Loucy (cell line): Measurements from ENCODE around the gene EPN2.

Experiments used
- H2AFZ ChIP-seq: fragments of 200-600 bp; sonication (generic); 2 replicates; pipeline ENCODE4 v1.6.0; 2016; ENCODE audit warnings: antibody characterized with exemption, mild to moderate bottlenecking, low read length, moderate library complexity
- H3F3A ChIP-seq: fragments of 200-600 bp; 2 replicates; pipeline ENCODE4 v1.6.0; 2016; ENCODE audit warnings: antibody characterized with exemption, low read depth, mild to moderate bottlenecking
- H3K27me3 ChIP-seq: fragments of 200-600 bp; sonication (generic); 2 replicates; pipeline ENCODE4 v1.6.1; 2014; ENCODE audit warnings: low read length, mild to moderate bottlenecking; ENCODE audit not compliant: insufficient read depth, poor library complexity, severe bottlenecking
- H3K36me3 ChIP-seq: fragments of 200-600 bp; sonication (generic); 2 replicates; pipeline ENCODE4 v1.6.1; 2016; ENCODE audit warnings: low read length; ENCODE audit not compliant: insufficient read depth
- H3K4me1 ChIP-seq: fragments of 200-600 bp; sonication (generic); 2 replicates; pipeline ENCODE4 v1.5.1; 2014; ENCODE audit warnings: low read length, mild to moderate bottlenecking; ENCODE audit not compliant: insufficient read depth, poor library complexity, severe bottlenecking
- H3K4me2 ChIP-seq: fragments of 200-600 bp; sonication (generic); 2 replicates; pipeline ENCODE4 v1.6.0; 2014; ENCODE audit warnings: antibody characterized with exemption, low read length, low read depth, mild to moderate bottlenecking; ENCODE audit not compliant: poor library complexity, severe bottlenecking
- H3K4me3 ChIP-seq: fragments of 200-600 bp; sonication (generic); 2 replicates; pipeline ENCODE4 v1.5.1; 2014; ENCODE audit warnings: low read length, mild to moderate bottlenecking, mixed read lengths; ENCODE audit not compliant: poor library complexity, severe bottlenecking
- H3K79me2 ChIP-seq: fragments of 200-600 bp; sonication (generic); 2 replicates; pipeline ENCODE4 v1.6.1; 2014; ENCODE audit warnings: low read length; ENCODE audit not compliant: insufficient read depth
- H3K9ac ChIP-seq: fragments of 200-600 bp; sonication (generic); 2 replicates; pipeline ENCODE4 v1.6.0; 2014; ENCODE audit warnings: mild to moderate bottlenecking, low read depth, low read length, moderate library complexity; ENCODE audit not compliant: poor library complexity, severe bottlenecking
- H3K9me2 ChIP-seq: fragments of 200-600 bp; sonication (generic); replicated peaks from 2 replicates; pipeline ENCODE4 v1.6.1; 2016; ENCODE audit warnings: low read depth, low read length, mixed read lengths
- H3K9me3 ChIP-seq: fragments of 200-600 bp; sonication (generic); 2 replicates; pipeline ENCODE4 v1.6.1; 2014; ENCODE audit warnings: mild to moderate bottlenecking, antibody characterized with exemption, low read length, low read depth; ENCODE audit not compliant: insufficient read depth
- H4K20me1 ChIP-seq: fragments of 200-600 bp; sonication (generic); 2 replicates; pipeline ENCODE4 v1.6.0; 2014; ENCODE audit warnings: antibody characterized with exemption, low read length, mild to moderate bottlenecking; ENCODE audit not compliant: insufficient read depth, poor library complexity, severe bottlenecking
- CTCF ChIP-seq: fragments of 200-600 bp; sonication (generic); conservative IDR thresholded peaks from 2 replicates; pipeline ENCODE4 v1.5.1; 2014; ENCODE audit warnings: mild to moderate bottlenecking, antibody characterized with exemption, low read length
- EZH2phosphoT487 ChIP-seq: fragments of 200-600 bp; IDR thresholded peaks from 2 replicates; pipeline ENCODE4 v1.6.1; 2018; ENCODE audit warnings: antibody characterized with exemption, mild to moderate bottlenecking, moderate library complexity, borderline replicate concordance

The EPN2 gene

GRCh38 chr17:19342611-19343255 is 105.6 kb downstream of the EPN2 start:
- Histone ChIP-seq H3K9ac (no peak overlapping the region), H2AFZ (no peak overlapping the region), H3K27me3 (no peaks in the 10 kb centered on the region), H4K20me1 (no peaks in the 10 kb centered on the region), H3K4me1 (no peaks in the 10 kb centered on the region), H3F3A (no peaks in the 10 kb centered on the region), H3K4me2 (no peak overlapping the region), H3K79me2 (no peaks in the 10 kb centered on the region), H3K9me2 (no peaks in the 10 kb centered on the region), H3K9me3 (no peaks in the 10 kb centered on the region), H3K36me3 (no peaks in the 10 kb centered on the region), H3K4me3 (no peak overlapping the region)
- no peak for TF ChIP-seq CTCF
- TF ChIP-seq EZH2phosphoT487 = no peak

GRCh38 chr17:19343256-19343630 is 106.1 kb downstream of the EPN2 start:
- Histone ChIP-seq H4K20me1 (no peaks in the 10 kb centered on the region), H3K79me2 (no peaks in the 10 kb centered on the region), H2AFZ (no peak overlapping the region), H3K36me3 (no peaks in the 10 kb centered on the region), H3K4me2 (no peak overlapping the region), H3K4me3 (no peak overlapping the region), H3K9me2 (no peaks in the 10 kb centered on the region), H3K9ac (no peak overlapping the region), H3F3A (no peaks in the 10 kb centered on the region), H3K9me3 (no peaks in the 10 kb centered on the region), H3K27me3 (no peaks in the 10 kb centered on the region), H3K4me1 (no peaks in the 10 kb centered on the region)
- no peak for TF ChIP-seq CTCF
- TF ChIP-seq EZH2phosphoT487 = no peak

- H4K20me1 ChIP-seq = no peaks in the 10 kb centered on the region
- no peaks in the 10 kb centered on the region for H3K36me3 ChIP-seq
- H3K4me3 ChIP-seq = no peak overlapping the region
- no peaks in the 10 kb centered on the region for H3K27me3 ChIP-seq
- H3K9me3 ChIP-seq = no peaks in the 10 kb centered on the region
- no peaks in the 10 kb centered on the region for H3K79me2 ChIP-seq
- no peak overlapping the region for H2AFZ ChIP-seq
- TF ChIP-seq EZH2phosphoT487 (no peak), CTCF (no peak)
- H3K4me1 ChIP-seq = no peaks in the 10 kb centered on the region
- no peaks in the 10 kb centered on the region for H3K9me2 ChIP-seq
- H3K4me2 ChIP-seq = no peak overlapping the region
- H3K9ac ChIP-seq = no peak overlapping the region
- no peaks in the 10 kb centered on the region for H3F3A ChIP-seq
These were observed 106.5 kb downstream of the EPN2 start for GRCh38 chr17:19343671-19344151.
